Measurements from ENCODE around the gene CDC25A.

- TF ChIP-seq, protein P1, sequence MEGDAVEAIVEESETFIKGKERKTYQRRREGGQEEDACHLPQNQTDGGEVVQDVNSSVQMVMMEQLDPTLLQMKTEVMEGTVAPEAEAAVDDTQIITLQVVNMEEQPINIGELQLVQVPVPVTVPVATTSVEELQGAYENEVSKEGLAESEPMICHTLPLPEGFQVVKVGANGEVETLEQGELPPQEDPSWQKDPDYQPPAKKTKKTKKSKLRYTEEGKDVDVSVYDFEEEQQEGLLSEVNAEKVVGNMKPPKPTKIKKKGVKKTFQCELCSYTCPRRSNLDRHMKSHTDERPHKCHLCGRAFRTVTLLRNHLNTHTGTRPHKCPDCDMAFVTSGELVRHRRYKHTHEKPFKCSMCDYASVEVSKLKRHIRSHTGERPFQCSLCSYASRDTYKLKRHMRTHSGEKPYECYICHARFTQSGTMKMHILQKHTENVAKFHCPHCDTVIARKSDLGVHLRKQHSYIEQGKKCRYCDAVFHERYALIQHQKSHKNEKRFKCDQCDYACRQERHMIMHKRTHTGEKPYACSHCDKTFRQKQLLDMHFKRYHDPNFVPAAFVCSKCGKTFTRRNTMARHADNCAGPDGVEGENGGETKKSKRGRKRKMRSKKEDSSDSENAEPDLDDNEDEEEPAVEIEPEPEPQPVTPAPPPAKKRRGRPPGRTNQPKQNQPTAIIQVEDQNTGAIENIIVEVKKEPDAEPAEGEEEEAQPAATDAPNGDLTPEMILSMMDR (IDR thresholded peaks at IDR 0.05), result no peak
- TF ChIP-seq ZFX (IDR thresholded peaks at IDR 0.05; ENCODE audit: borderline replicate concordance), result no peak
Observed at GRCh38 chr3:48141604-48142137, 46.5 kb downstream of the CDC25A start.
